GM21447 (cell line): ENCODE measurements around the gene CEACAM21.
"Not testable (repeated sequence)": the region's sequence is repeated elsewhere in the genome, so short reads cannot be mapped to it uniquely, and the experiment has no call there.

Experiments used
- ATAC-seq: cut with Tn5 transposase; IDR thresholded peaks from one replicate; pipeline ENCODE4 v1.9.1; 2021; ENCODE audit not compliant: unreplicated experiment

Gene CEACAM21

DNA sequence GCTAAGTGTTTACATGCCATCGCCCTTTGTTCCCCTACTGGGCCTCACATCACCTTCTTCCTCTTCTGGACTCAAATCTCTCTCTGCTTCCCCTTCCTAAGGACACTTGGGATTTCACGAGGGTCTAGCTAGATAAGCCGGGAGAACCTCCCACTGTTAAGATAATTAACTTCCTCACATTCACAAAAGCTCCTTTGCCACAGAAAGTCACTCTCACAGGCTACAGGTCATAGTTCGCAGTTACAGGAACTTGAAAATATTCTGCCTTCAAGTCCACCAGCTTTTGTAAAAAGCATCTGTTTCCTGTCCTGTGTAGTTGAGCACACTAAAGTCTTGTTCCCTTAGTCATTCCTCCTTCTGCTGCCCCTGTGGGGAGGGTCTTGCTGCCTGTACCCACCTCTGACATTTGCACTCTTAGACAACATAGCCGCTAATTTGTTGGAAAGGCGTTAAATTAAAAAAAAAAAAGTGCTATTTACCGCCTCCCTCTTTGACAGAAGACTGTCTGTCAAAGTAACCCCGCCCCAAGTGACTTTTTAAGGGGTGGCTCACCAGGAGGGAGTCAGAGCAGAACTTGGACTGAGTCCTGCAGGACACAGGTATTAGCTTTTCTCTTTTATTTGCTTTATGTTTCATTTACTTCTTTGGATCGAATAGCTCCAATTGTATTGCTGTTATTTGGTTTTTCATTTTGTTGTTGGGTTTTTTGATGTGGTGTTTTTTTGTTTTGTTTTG is 26.8 kb upstream of the CEACAM21 start:
- peak; percentile 44 for ATAC-seq

DNA sequence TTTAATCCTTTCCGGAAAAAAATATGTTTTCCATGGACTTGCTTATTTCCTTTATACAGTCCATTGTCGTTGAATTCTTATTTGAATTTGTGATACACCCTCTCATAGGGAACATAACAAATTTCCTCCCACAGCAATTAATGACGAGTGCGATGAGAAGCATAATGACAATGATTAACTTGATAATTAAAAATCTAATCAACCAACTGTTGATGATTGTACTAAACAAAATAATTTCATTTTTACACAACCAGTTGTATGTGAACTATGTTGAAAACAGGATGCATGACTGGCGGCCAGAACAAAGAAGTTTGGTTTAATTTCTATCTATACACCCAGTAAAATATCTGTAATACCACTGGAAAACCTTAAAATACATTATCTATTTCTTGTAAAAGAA is 26.1 kb upstream of the CEACAM21 start:
- no peak for ATAC-seq

DNA sequence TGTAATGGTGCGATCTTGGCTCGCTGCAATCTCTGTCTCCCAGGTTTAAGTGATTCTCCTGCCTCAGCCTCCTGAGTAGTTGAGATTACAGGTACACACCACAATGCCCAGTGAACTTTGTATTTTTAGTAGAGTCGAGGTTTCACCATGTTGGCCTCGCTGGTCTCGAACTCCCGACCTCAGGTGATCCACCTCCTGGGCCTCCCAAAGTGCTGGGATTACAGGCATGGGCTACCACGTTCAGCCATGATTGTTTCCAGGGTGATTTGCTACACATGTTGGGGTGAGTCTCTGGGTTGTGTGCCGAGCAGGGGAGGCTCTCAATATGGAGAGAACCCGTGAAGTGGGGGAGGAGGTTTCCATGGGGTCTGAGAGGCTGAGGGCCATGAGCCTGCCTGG is 24.8 kb upstream of the CEACAM21 start:
- ATAC-seq = no peak

DNA sequence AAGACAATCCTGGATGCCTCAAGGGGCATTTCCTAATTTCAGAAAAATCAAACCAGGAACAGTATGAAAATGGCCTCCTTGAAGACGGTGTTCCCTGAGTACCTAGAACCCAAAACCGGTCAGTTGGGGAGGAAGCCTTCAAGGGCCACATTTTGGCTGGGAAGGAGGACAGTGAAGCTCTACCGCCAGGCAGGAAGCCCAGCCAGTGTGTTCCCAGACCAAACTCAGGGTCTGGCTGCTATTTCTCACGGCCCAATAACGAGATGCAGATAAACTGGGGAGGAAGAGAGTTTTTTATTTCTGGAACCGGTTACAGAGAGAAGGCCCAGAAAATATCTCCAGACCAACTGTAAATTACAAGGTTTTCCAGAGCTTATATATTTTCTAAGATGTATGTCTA is 24.3 kb upstream of the CEACAM21 start:
- no peak for ATAC-seq

DNA sequence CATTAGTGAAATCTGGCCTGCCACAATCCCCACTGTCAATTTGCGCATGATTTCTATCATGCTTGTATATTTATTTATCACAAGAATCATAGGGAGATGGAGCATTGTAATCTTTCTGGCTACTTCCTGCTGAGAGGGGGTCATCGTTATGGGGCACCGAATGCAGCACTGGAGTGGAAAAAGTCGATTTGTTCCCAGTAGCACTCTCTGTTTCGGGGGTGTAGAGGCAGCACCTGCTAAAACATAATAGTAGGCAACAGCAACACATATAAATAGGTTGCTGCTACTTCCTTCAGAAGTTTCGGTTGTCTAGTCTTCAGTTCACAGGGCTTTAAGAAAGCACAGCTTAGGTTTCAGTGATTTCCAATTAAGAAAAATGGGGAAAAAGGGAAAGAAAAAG is 23.4 kb upstream of the CEACAM21 start:
- ATAC-seq = peak; percentile 57

DNA sequence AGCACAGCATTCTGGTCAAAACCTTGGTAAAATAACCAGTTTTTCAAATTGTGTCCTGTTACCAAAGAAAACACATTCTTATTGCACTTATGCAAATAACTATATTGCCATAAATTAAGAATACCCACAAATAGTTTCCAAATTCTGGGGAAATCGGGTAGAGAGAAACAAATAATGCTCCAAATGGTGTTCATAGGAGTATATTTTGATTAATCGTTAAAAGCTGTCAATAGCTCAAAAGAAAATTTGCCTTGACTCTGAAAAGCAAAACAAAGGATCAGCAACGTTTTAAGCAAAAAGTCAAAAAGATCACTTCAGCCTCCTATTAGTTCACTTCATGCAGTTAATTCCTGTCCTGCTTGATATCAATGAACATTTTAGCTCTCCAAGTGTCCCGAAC is 22.2 kb upstream of the CEACAM21 start:
- no peak for ATAC-seq

DNA sequence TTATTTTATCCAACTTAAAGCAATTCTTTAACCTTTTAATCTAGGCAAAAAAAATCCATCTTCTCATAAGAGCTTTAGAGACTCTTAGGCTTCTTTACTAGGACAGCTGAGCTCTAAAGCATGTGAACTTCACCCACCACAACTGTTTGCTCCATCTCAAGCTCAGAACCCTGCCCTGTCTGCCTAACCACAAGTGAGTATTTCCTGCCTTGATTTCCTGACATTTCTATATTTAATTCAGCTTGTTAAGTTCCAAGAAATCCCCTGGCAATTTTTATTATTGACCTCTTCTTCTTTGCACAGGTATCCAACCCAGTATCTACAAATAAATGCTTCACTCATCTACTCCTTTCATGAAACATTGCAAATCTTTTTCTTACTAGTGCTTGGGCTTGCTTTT is 21.1 kb upstream of the CEACAM21 start:
- no peak for ATAC-seq

DNA sequence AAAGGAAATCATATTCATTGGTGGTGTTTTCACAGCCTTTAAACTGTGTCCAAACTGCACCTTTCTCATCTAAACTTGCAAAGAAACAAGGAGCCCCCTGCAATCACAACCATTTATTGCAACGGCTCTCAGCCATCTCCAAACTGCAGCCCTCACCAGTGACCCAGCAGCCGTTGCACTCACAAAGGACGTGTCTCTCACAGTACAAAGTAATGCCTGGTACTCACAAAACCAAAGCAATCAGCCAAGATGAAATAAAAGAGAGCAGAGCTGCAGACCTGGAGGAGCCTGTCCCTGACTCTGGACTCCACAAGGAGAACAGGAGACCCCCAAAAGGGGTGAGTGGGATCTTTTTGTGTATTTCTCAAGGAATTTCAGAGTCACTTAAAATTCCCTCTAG is 20.2 kb upstream of the CEACAM21 start:
- ATAC-seq = no peak

DNA sequence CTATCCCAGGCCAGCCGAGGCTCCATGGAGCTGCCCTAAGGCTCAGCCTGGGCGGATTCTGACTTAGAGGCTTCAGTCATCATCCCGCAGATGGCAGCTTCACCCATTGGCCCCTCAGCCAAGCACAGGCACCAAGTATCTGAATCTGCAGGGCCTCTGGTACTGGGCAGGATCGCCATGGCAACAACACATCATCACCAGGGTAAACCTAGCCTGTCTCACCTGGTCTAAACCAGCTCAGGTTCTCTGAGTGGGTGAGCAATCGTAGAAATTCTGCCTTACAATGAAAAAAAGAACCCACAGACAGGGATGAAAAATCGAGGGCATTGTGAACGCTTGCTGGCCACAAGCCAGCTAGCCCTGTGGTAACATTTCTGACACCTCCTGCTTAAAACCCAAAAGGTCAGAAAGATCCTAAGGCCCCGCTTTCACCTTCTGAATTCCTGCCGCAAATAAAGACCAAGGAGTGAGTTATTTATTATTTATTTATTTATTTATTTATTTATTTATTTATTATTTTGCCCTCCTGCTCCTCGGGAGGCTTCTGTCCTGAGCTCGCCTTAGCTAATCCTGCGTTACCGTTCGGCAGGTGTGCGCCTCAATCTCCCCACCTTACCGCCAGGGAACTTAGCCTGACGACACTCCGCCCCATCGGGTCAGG is 12.0 kb upstream of the CEACAM21 start:
- no peak for ATAC-seq

DNA sequence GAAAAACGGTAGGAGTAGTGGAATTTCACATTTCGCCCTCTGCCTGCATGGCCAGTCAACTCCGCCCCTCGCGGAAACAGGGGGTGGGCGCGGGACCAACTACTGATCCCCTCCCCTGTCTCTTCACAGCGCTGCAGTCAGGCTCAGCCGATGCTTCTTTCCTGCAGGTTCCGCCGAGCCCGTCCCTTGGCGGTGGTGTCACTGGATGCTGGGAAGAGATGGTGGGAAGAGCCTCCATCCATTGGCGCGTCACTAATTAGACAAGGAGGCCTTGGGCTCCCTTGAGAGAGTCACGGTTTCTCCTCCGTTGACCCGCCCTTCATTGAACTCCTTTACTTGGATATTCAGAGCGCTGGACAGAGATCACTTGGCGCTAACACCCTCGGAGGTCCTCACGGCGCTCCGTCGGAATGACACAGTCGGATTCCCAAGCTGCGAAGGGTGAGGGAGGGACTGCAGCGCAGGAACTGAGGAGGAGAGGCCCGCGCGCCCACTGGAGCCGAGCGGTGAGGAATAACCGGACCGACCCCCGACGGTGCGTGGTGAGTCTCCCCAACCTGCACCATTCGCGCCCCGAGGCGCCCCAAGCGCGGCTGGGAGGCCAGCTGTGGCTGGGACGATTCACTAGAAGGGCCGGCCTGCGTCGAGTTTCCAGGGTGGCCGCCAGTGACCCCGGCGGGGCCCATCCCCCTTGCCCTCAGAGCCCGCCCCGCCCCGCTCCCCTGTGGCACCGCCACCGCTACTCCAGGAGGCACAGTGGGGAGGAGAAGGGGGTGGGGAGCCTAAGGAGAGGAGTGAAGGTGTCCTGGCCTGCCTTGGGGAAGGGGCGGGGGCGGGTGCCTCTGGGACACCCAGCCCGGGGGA is 11.2 kb upstream of the CEACAM21 start:
- no peak for ATAC-seq

DNA sequence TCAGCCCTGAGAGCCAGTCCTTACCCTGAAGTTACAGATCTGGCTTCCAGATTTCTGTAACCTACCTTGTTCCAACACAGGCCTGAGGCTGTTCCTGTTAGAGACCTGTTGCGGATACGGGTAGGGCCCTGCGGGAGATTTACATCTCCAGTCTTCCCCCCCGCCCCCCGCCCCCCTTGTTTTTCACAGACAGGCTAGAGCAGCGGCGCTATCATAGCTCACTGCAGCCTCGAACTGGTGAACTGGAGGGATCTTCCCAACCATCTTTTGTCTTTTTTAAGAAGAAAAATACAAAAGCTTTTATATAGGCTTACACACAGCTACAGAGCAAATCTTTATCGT is 10.6 kb upstream of the CEACAM21 start:
- ATAC-seq = no peak

DNA sequence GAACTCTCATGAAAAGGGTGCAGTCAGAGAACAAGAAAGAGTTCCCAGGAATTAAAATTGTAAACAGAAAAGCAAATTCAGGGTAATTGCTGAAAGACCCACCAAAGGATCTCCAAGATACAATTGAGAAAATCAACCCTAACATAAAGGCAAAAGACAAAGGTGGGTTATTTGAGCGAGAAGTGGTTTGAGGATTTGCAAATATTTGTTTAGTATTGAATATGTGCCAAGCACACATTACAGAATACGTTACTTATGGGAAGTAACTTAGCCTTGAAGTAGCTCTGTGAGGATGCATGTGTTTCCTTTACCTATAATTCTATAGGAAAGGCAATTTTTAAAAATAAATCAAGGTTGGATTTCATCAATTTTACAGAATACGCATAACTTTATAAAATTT is 10.0 kb upstream of the CEACAM21 start:
- ATAC-seq = no peak

DNA sequence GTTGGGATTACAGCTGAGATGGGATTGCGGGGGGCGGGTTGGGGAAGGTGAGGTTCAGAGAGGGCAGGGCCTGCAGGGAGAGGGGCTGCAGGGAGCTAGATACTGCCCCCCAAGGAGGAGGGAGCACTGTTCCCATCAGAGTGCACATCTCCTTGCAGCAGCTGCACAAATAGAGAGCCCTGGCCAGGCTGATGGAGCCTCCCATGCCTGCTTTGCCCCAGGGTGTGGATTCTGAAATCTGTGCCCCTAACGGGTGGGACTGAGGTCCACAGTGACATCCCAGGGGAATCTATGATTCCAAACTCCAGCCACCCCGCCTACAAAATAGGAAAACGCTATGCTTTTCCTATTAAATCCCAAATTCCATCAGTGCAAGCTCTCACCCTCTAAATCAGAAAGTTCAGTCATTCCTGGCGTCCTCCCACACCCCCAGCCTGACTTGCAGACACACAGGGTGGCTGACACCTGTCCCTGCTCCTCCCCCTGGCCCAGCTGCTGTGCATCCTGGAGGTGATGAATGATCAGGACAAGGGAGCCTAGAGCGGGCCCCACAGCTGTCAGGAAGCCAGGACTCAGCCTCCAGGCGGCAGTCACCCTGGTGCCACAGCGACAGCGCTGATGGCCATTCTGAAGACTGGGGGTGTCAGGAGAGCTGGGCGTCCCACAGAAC is 6.3 kb upstream of the CEACAM21 start:
- ATAC-seq = no peak

DNA sequence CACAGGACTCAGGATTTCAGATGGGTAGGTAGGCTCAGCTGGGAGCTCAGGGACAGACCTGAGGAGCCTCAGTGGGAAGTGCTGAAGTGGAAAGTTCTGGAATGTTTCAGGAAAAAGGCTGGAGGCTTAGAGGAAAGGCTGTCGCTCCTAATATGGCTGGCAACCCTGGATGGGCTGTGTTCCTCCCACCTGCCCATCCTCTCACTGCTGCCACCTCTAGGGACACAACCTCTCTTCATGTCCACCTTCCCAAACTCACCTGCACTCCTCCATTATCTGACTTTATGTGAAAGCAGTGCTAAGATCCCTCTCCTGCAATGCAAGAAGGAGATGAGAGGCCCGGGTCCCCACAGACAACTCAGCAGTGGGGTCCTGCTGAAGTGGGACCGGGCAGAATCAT is 5.8 kb upstream of the CEACAM21 start:
- ATAC-seq = no peak

DNA sequence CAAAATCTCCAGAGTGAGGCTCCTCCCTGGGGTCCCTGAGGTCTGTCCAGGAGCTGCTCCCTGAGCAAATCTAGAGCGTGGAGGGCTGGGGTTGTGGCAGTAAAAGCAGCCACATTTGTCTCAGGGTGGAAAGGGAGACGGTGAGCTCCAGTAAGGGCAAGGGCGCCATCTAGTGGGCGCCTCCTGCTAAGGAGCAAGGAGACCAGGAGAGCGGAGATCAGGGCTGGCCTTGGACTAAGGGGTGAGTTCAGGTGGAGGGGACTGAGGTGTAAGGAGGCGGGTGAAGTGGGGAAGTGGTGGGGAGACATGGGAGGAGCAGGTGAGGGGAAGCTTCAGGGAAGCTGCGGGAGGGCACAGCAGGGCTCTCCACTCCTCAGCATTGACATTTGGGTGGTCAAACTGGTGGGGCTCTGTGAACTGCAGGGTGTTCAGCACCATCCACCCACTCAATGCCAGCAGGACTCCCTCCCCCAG is 5.3 kb upstream of the CEACAM21 start:
- ATAC-seq = no peak

DNA sequence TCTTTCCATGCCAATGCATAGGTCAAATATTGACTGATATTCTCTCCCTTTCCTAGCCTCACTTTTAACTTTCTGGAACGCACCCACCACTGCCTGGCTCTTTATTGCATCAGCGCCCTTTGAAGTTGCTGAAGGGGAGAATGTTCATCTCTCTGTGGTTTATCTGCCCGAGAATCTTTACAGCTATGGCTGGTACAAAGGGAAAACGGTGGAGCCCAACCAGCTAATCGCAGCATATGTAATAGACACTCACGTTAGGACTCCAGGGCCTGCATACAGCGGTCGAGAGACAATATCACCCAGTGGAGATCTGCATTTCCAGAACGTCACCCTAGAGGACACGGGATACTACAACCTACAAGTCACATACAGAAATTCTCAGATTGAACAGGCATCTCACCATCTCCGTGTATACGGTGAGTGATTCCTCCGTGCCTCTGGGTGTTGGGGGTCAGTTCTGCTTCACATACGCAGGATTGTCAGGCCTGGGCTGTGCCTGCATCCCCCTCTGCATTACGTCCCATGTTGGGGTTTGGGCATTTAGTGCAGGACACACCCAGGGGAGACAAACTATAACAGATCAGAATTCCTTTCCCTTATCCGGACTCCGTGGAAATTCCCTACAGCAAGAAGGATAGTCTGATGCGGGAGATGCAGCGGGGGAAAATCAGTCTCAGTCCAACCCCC is 1.3 kb downstream of the CEACAM21 start:
- no peak for ATAC-seq

DNA sequence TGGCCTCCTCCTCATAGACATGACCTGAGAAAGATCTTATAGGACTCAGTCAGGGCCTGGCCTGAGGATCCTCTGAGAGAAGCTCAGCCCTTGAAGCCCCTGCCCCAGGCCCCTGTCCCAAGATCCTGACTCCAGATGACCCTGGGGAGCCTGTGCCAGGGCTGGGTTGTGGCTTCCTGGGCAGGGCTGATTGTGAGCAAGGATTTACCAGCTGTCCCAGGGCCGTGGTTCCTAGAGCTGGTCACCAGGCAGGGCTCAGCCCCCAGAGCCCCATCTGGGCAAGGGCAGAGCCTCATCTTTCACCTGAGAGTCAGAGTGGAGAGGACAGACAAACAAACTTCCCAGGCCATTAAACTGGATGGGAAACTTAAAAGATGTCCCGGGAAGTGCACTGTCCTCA is 1.9 kb downstream of the CEACAM21 start:
- no peak for ATAC-seq

DNA sequence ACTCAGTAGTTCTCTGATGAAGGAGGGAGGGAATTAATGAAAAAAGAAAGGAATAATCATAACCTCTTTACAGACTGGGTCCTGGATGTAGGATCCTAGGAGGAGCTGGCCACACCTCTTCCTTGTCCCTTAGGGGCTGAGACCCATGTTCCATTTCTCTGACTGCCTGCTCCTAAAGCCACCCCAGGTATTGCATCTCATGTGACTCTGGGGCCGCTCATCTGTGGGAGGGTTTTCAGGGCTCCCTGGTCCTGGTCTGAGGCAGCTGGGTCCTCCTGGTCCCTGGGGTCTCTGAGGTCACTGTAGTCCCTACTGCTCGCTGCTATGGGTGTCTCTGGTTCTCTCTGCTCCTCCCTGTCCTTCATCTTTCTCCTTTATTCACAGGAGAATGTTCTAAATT is 2.9 kb downstream of the CEACAM21 start:
- ATAC-seq = no peak

DNA sequence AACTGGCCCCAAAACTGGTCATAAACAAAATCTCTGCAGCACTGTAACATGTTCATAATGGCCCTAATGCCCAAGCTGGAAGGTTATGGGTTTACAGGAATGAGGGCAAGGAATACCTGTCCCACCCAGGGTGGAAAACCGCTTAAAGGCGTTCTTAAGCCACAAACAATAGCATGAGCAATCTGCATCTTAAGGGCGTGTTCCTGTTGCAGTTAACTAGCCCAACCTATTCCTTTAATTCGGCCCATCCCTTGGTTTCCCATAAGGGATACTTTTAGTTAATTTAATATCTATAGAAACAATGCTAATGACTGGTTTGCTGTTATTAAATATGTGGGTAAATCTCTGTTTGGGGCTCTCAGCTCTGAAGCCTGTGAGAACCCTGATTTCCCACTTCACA is 5.1 kb downstream of the CEACAM21 start:
- ATAC-seq = not testable (repeated sequence)

DNA sequence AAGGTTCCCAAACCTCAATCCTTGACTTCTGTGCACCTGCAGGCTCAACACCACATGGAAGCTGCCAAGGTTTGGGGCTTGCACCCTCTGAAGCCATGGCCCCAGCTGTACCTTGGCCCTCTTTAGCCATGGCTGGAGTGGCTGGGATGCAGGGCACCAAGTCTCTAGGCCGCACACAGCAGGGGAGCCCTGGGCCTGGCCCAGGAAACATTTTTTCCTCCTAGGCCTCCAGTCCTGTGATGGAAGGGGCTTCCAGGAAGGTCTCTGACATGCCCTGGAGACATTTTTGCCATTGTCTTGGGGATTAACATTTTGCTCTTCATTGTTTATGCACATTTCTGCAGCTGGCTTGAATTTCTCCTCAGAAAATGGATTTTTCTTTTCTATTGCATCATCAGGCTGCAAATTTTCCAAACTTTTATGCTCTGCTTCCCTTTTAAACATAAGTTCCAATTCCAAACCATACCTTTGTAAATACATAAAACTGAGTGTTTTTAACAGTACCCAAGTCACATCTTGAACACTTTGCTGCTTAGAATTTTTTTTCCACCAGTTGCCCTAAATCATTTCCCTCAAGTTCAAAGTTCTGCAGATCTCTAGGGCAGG is 6.7 kb downstream of the CEACAM21 start:
- not testable (repeated sequence) for ATAC-seq
